ENCODE results near the gene COG2. TPM values are rescaled to one million over a fixed set of nuclear protein-coding genes. Genes with fewer than 3 reads are reported as not detected.

COG2 gene
- total and polyA plus RNA-seq, 2 of the 13 experiments (the other 11 are each of a cell fraction or from before 2014, with no cell fraction given), result 16.8 to 36.3 TPM

- TF ChIP-seq, protein P1, sequence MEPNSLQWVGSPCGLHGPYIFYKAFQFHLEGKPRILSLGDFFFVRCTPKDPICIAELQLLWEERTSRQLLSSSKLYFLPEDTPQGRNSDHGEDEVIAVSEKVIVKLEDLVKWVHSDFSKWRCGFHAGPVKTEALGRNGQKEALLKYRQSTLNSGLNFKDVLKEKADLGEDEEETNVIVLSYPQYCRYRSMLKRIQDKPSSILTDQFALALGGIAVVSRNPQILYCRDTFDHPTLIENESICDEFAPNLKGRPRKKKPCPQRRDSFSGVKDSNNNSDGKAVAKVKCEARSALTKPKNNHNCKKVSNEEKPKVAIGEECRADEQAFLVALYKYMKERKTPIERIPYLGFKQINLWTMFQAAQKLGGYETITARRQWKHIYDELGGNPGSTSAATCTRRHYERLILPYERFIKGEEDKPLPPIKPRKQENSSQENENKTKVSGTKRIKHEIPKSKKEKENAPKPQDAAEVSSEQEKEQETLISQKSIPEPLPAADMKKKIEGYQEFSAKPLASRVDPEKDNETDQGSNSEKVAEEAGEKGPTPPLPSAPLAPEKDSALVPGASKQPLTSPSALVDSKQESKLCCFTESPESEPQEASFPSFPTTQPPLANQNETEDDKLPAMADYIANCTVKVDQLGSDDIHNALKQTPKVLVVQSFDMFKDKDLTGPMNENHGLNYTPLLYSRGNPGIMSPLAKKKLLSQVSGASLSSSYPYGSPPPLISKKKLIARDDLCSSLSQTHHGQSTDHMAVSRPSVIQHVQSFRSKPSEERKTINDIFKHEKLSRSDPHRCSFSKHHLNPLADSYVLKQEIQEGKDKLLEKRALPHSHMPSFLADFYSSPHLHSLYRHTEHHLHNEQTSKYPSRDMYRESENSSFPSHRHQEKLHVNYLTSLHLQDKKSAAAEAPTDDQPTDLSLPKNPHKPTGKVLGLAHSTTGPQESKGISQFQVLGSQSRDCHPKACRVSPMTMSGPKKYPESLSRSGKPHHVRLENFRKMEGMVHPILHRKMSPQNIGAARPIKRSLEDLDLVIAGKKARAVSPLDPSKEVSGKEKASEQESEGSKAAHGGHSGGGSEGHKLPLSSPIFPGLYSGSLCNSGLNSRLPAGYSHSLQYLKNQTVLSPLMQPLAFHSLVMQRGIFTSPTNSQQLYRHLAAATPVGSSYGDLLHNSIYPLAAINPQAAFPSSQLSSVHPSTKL (CRISPR knock-in tag; IDR thresholded peaks at IDR 0.05), result no peak
- TF ChIP-seq MEF2D (CRISPR knock-in tag; IDR thresholded peaks at IDR 0.05) (no peak), ARNT (IDR thresholded peaks at IDR 0.05) (no peak), FLYWCH1 (CRISPR knock-in tag; IDR thresholded peaks at IDR 0.05) (no peak), HNF4A (CRISPR knock-in tag; IDR thresholded peaks at IDR 0.05) (no peak), ZBTB20 (CRISPR knock-in tag; IDR thresholded peaks at IDR 0.05; ENCODE audit: borderline replicate concordance, low read depth) (no peak), CENPBD1 (CRISPR knock-in tag; IDR thresholded peaks at IDR 0.05; ENCODE audit: borderline replicate concordance, low read depth) (no peak), ZNF766 (CRISPR knock-in tag; IDR thresholded peaks at IDR 0.05; ENCODE audit: borderline replicate concordance) (no peak), ZNF709 (CRISPR knock-in tag; IDR thresholded peaks at IDR 0.05) (0 out of 2 replicates have a peak, but pooled peaks have one; percentile 48), ZNF501 (CRISPR knock-in tag; IDR thresholded peaks at IDR 0.05) (0 out of 2 replicates have a peak, but pooled peaks have one; percentile 15), FOXO4 (CRISPR knock-in tag; conservative IDR thresholded peaks at IDR 0.05) (0 out of 2 replicates have a peak, but pooled peaks have one; percentile 57), SAFB2 (CRISPR knock-in tag; IDR thresholded peaks at IDR 0.05; ENCODE audit: borderline replicate concordance, low read depth) (no peak), TOPORS (CRISPR knock-in tag; IDR thresholded peaks at IDR 0.05) (no peak)
- TF ChIP-seq, protein P2, sequence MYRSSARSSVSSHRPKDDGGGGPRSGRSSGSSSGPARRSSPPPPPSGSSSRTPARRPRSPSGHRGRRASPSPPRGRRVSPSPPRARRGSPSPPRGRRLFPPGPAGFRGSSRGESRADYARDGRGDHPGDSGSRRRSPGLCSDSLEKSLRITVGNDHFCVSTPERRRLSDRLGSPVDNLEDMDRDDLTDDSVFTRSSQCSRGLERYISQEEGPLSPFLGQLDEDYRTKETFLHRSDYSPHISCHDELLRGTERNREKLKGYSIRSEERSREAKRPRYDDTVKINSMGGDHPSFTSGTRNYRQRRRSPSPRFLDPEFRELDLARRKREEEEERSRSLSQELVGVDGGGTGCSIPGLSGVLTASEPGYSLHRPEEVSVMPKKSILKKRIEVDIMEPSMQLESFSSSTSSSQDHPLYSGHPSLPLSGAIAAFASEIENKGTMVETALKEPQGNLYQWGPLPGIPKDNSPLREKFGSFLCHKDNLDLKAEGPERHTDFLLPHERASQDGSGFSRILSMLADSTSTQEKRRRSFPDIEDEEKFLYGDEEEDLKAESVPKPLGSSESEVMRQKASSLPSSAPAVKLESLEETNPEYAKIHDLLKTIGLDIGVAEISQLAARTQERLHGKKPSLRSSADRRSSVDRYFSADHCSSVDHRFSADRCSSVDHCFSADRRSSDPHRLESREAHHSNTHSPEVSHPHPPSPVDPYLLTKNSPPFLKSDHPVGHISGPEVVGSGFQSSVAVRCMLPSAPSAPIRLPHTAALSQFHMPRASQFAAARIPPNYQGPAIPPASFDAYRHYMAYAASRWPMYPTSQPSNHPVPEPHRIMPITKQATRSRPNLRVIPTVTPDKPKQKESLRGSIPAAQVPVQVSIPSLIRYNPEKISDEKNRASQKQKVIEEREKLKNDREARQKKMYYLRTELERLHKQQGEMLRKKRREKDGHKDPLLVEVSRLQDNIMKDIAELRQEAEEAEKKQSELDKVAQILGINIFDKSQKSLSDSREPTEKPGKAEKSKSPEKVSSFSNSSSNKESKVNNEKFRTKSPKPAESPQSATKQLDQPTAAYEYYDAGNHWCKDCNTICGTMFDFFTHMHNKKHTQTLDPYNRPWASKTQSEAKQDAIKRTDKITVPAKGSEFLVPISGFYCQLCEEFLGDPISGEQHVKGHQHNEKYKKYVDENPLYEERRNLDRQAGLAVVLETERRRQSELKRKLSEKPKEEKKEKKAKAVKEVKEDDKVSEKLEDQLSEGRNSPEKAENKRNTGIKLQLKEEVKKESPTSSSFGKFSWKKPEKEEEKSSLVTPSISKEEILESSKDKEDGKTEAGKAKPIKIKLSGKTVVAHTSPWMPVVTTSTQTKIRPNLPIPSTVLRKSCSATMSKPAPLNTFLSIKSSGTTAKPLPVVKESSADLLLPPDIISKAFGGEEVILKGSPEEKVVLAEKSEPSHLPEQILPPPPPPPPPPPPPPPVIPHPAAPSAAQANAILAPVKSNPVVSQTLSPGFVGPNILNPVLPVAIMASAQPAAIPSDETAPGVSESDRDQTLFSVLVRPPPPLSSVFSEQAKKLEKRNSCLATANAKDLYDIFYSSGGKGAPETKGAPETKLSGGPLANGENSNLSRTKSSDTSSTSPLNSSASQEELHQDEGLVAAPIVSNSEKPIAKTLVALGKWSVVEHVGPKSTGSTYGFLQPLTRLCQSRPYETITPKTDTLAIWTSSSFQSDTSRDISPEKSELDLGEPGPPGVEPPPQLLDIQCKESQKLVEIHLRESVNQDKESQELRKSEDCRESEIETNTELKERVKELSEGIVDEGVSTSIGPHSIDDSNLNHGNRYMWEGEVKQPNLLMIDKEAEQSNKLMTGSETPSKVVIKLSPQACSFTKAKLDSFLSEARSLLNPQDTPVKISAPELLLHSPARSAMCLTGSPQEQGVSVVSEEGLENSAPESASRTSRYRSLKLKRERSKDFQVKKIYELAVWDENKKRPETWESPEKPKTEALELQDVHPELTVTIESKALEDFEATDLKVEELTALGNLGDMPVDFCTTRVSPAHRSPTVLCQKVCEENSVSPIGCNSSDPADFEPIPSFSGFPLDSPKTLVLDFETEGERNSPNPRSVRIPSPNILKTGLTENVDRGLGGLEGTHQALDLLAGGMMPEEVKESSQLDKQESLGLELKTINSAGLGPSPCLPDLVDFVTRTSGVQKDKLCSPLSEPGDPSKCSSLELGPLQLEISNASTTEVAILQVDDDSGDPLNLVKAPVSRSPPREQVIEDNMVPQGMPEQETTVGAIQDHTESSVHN (CRISPR knock-in tag; IDR thresholded peaks at IDR 0.05), result 0 out of 2 replicates have a peak, but pooled peaks have one; percentile 33
These were observed 65.7 kb downstream of the COG2 start (continued) for GRCh38 chr1:230707732-230708630.
